GM19035 (cell line): Measurements from ENCODE around the gene SLC31A1.

ENCODE experiments used
- ATAC-seq: cut with Tn5 transposase; IDR thresholded peaks from one replicate; pipeline ENCODE4 v1.9.1; 2021; ENCODE audit not compliant: unreplicated experiment

SLC31A1 gene

DNA sequence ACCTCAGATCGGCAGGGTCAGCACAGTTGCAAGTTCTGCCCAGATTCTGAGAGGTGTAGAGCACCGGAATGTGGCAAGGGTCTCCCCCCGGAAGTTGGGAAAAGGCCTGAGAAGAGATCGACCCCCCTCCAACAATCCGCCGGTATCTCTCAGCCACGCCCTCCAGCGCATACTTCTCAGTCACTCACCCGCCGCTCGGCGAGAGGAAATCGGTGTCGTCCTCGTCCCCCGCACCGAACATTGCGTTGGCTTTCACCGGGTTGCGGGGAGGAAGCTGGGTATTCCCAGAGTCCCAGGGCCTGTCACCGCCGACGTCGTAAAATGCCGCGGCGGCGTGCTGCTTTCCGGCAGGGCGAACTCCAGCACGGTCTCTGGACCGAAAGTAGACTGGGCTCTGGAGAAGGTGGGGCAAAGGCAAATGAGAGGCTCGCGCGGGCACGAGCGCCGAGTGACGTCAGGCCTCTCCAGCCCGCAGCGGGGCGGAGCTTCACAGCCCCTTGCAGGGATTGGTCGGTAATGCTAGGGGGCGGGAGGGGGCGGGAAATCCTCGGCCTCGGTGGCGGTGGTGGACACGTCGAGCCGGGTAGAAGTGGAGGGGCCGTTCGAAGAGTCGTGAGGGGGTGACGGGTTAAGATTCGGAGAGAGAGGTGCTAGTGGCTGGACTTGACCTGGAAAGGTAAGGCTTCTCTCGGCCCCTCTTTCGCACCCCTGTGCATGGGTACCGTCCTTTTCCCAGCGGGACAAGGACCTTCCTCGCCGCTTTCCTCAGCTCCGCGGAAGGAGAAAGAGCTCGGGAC lies at the start of gene SLC31A1, which contains the start of gene FKBP15:
SLC31A1 (plus strand) TSS at position 542 of the 797 bp plus-strand sequence. CDS start 34,605 bp downstream, outside the sequence.
FKBP15 (minus strand) TSS at position 275 of the 797 bp plus-strand sequence; CDS start at position 241, 34 bp downstream.
- ATAC-seq, result peak; percentile 84

DNA sequence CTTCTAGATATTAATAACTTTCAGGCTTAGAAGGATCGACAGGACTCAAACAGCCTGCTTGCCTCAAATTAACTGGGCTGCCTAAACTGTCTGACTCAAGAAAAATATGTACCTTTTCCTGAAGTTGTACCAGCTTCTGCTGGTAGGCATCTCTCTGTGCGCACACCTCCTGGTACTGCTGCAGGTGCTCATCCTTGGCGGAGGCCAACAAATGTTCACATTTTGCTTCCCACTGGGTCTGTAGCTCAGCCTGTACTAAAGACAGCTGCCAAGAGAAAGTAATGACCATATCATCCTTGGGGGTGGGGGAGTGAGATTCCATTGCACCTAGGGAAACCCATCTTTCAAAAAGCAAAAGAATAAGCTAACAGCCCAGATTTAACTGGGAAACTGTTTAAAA lies 48.0 kb upstream of the SLC31A1 start:
- ATAC-seq, result no peak

DNA sequence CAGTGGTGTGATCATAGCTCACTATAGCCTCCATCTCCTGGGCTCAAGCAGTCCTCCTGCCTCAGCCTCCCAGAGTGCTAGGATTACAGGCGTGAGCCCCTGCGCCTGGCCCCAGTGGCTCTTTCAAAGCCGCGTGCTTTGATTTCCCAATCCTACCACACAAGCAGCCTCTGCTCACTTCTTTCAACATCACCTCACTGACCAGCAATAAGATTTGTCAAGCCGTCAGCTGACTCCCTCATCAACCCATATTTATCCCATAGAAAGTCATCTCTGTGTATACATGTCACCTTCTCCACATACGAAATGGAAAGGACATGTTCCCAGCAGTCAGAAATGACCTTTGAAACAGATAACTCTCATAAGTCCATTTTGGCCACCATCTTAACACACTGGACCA lies 44.5 kb upstream of the SLC31A1 start:
- no peak for ATAC-seq

DNA sequence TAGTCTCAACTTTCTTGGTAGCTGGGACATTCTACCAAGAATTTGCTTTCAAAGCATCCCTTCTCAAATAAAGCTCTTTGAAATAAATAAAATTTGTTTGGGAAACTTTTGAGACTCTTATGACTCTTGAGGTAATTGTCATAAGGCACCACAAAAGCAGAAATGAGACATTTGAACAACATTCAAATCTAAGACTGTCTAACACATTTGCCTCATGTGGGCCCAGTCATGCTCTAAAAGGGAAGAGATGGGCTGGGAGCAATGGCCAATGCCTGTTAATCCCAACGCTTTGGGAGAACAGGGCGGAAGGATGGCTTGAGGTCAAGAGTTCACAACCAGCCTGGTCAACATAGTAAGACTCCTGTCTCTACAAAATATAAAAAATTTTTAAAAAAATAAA lies 44.1 kb upstream of the SLC31A1 start:
- ATAC-seq, result no peak

DNA sequence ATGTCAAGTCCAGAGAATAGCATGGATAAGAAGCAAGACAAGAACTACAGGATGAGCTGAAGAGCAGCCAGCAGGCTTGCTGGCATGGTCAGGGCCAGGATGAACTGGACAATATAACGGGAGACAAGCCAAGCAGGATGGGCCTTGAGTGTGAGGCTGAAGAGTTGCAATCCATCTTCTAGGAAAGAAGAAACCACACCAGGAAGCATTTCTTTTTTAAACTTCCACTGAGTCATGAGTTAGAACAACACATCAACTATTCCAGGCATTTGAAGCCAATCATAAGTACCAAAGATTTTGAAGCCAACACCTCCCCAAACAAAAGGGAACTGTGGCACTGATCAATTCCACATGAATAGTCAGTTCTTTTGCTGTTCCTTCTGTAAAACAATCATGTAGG lies 43.3 kb upstream of the SLC31A1 start:
- ATAC-seq, result no peak

DNA sequence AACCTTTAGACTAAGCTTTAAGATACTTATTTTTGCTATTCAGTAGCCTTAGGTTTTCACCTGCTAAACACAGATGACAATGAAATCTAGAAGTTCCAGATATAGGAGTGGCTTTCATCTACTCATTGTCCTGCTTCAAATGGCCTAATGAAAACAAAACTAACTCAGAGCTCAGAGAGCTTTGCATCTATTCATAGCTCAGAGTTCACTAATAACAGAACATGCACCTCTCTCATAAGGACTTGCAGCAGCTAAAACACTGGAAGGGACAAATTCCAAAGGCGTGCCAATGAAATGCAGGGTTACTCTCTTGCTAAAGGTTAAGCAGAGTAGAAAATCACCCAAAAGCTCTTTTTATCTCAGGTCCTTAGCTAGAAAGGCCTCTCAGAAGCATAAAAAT lies 41.5 kb upstream of the SLC31A1 start:
- peak; percentile 58 for ATAC-seq

DNA sequence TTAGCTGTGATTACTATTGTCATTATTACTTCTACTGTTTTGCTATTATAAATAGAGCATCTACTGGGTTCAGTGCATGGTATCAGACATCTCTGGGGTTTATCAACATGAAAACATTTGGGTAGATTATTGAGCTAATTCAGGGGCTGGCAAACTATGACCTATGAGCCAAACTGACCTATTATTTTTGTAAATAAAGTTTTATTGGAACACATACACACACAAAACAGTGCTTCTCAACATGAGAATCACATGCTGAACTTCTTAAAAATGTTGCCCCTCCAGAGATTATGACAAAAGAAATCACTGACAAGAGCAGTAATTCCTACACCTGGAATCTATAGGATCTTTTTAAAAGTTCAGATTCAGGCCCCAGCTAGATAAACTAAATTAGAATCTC lies 40.2 kb upstream of the SLC31A1 start:
- ATAC-seq, result no peak

DNA sequence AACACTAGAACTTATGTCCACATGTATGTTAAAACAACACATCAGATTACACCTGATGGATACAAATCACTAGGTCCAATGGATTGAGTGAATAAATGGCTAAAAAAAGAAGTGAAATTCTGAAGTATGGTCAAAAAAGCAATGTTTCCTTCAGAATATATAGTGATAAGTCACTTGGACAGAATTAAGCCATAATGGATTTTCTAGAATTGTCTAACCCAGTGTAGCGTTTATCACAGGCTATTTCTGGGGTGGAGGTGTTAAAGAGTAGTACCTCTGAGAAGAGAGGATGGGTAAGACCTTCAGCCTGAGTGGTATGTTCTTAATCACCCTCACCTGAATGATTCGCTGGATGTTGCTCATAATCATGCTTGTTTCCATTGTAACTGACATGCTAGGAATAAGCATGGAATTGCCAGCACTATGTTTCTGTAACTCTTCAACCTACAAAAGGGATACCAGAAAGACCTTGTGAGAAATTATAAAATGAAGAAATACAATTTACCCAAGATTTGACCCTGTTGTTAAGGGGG lies 37.3 kb upstream of the SLC31A1 start:
- no peak for ATAC-seq

DNA sequence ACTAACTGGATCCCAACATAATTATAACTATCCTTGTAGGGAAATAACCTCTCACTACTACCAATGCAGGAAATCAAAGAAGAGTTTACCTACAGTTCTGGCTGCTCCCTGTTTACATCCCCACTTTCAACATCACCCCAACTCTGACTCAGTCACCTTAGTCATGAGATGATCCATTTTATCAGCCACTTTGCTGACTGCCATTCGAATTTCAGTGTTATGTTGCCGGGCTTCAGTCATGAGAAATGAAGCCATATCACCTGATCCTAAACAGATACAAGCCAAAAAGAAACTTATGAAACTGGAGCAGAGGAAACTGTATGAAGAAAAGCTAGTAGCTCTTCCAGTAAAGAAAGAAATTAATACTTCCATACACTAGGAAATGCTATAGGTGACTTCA lies 36.8 kb upstream of the SLC31A1 start:
- ATAC-seq, result no peak

DNA sequence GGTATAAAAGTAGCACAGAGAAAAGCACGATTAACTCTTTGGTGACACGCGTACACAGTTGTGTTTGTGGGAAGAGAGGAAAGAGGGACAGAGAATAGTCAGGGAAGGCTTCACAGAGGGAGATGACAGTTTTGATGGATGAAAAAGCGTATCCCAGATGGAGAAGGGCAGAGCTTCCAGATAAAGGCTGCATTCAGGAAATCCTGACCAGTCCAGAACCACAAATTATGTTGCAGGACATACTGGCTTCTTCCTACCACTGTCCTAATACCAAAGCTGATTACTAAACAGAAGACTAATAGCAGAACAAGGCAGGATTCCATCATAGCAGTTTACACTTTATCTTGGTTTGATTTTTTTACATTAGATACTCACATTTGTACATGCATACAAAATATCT lies 36.1 kb upstream of the SLC31A1 start:
- ATAC-seq, result no peak

DNA sequence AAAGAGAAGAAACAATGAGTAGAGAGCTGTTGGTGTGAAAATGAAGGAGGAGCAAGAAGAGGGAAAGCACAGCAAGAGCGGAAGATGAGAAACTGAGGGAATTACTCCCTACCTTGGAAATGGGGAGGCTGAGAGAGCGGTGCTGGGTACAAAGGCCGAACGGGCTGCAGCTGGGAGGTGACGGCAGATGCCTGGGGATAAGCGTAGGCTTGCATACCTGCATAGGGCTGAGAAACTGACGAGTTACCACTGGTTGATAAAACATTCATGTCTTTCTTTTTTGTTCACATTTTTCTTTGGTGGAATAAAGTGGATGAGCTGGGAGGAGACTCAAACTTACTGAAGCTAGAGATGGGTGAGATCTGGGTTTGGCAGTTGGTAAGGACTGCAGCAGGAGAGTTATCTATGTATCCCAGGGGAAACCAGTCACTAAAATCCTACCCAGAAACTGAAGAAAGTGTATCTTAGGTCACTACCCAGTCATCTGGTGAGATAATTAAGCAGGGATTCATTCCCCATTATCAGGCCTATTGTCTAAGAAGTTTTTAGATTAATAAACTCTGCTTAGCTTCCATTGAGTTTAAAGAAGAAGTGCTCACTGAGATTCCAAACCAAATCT lies 35.1 kb upstream of the SLC31A1 start:
- no peak for ATAC-seq

DNA sequence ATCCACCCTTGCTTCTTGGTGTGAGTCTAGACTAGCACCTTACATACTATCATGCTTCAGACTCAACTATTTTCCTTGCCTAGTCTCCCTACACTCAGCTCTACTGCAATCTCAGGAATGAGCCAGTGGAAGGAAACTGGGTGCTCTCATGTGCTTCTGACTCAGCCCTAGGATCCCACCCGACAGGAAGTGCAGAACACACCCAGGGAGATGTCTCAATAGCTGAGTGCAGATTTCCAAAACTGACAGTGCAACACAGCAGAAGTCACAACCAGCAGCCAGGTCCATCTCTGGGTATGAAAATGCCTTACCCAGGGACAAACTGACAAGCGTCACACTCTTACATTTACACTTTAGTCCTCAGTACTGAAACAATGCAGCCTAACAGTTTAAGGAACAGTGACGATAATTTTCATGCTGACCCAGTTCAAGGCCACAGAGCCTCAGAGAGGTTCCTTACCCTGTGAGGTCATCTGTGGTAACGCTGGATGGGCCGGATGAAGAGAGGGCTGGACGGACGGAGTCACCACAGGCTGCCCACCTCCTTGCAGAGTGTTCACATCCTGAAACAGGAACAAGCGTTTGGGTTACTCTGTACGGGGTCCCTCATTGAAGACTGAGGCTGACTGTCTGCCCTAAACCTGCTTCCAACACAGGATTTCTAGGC lies 33.3 kb upstream of the SLC31A1 start:
- ATAC-seq, result no peak

DNA sequence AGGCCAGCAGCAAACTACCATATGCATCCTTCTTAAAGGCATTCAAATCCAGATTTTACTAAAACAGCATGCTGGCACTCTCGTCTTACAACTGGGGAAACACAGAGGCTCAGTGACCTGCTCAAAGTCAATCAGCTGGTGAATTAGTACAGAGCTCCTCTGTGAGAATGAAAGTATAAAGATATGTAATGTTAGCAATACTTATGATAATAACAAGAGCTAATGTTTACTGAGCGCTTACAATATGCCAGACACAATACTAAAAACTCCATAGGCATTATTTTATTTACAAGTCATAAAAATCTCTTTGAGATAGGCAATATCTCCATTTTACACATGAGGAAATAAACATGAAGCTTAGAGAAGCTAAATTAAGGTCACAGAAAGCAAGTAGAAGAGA lies 28.9 kb upstream of the SLC31A1 start:
- ATAC-seq, result no peak

DNA sequence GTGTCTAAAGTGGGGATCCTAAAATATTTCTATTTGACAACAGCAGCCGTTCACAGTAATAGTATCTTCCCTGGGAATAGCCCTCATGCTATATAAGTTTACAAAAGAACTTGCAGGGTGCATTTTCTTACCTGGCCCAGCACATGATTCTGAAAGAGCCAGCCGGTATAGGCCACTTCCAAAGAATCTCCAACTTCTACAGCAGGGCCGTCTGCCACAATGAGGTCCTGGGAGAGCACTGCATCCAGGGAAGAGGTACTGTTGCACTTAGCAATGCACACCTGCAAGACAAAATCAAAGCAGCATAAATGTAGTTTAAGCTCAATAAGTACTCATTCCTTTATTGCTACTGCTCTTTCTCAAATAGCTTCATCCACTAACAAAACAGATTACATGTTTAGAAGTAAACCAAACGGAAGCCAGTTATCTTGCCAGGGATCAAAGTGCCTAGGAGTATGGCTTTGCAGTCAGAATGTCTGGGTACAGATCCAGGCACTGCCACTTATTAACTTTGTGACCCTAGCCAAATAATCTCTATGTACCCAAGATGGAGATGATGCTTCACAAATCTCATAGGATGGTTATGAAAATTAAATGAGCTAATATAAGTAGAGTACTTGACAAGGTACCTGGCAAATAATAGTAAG lies 21.5 kb upstream of the SLC31A1 start:
- no peak for ATAC-seq

DNA sequence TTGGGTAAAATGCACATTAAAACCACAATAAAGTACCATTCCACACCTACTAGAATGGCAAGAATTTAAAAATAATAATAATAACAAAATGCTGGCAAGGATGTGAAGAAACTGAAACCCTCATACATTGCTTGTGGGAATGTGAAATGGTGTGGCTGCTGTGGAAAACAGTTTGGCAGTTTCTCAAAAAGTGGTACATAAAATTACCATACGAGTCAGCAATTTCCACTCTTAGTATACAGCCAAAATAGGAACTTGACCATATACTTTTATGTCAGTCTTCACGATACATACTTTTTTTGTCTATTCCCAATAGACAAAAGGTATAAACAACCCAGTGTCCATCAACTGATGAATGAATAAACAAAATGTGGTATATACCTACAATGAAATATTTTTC lies 15.9 kb upstream of the SLC31A1 start:
- ATAC-seq, result no peak

DNA sequence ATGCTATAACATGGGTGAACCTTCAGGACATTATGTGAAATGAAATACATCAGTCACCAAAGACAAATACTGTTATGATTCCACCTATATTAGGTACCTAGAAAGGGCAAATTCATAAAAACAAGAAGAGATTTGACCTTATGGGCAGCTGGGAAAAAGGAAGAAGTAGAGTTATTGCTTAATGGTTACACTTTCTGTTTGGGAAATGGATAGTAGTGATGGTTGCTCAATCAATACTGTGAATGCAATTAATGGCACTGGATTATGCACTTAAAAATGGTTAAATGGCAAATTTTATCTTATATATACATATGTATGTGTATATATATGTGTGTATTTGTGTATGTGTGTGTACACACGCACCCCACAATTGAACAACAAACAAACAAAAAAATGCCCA lies 15.5 kb upstream of the SLC31A1 start:
- no peak for ATAC-seq

DNA sequence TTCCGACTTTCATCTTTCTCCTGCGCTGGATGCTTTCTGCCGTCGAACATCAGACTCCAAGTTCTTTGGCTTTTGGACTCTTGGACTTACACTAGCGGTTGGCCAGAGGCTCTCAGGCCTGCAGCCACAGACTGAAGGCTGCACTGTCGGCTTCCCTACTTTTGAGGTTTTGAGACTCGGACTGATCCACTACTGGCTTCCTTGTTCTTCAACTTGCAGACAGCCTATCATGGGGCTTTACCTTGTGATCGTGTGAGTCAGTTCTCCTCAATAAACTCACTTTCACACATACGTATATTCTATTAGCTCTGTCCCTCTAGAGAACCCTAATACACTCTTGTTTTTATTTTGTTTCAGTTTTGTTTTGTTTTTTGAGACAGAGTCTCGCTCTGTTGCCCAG lies 10.5 kb upstream of the SLC31A1 start:
- no peak for ATAC-seq

DNA sequence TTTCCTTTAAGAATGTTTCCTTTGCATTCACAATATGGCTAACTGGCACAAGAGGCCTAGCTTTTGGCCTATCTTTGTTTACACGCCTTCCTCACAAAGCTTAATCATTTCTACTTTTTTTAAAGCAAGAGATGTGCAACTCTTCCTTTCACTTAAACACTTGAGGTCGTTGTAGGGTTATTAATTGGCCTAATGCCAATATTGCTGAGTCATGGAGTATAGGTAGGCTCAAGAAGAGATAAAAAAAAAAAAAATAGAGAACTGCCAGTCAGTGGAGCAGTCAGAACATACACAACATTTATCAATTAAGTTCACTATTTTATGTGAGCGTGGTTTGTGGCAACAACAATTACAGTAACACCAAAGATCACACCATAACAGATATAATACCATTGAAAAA lies 6.2 kb upstream of the SLC31A1 start:
- ATAC-seq, result no peak

DNA sequence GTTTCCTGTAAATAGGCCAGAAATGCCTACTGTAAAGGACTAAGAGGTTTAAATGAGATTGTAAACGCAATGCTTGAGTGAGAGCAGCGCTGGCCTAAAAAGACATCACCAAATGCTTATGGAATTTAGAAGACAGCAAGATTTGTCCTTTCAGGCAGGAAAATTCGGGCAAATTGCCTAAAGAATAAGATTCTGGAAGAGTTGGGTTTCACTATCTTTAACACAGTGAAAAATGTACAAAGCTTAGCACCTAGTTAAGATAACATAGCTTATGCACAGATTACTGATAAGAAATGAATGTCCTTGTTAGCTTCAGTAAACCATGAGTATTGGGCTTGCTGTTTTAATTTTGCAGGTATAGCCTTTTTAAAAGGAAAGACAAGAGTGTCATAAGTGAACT lies 4.9 kb upstream of the SLC31A1 start:
- ATAC-seq, result no peak

DNA sequence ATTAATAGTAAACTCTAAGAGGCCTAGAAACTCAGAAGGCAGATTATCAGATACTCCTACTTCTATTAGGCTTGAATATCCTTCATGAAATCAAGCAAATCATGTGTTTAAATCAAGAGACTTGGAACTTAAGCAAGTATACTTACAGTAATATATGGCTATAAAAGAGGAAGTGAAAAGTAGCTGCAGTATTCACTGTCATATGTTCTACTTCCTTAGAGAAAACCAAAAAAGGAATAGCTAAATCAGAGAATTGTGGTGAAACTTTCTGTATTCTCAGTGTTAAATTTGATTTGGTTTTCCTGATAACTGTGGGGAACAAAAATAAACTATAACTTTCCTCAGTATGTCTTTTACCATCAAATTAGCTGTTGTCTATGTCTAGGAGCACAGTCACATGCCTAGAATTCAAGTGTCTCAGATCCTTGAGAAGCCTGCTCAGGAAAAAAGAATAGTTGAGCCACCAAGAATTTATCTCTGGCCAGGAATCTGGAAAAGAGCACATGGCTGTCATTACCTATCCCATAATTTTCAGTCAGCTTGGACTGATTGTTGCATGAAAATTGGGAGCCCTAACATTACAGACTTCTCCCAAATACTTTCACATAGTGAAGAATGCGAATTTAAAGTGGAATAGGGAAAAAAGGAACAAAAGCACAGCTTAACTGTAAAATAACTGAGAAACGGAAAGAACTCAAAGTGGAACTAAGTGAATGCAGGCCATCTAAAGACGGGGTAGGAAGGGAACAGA lies 2.0 kb upstream of the SLC31A1 start:
- peak; percentile 27 for ATAC-seq

DNA sequence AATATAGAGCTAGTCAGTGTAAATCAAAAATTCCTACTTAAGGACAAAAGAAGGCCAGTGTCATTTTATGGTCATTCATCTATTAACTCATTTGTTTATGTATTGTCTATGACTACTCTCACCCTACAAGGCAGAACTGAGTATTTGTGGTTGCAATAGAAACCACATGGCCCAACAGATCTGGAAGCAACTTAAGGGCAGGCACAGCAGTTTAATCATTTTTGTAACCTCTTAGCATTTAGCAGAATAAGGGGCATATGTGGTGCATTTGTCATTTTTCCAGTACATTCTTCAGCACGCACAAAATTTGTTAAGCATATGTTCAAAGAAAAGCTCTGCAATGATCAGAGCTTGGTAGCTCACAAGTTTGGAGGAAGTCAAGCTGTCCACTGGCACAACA lies 1.4 kb upstream of the SLC31A1 start:
- peak; percentile 50 for ATAC-seq
